GM12874 (cell line): Measurements from ENCODE around the gene HEATR1.

Source experiments
- CTCF ChIP-seq: IDR thresholded peaks from 2 replicates; pipeline ENCODE4 v1.5.1; 2011; ENCODE audit warnings: low read depth, mild to moderate bottlenecking, control low read depth, low read length, moderate library complexity; ENCODE audit not compliant: insufficient read depth

The HEATR1 gene

GRCh38 chr1:236575523-236575922 is 28.8 kb downstream of the HEATR1 start:
- TF ChIP-seq CTCF: no peak

DNA sequence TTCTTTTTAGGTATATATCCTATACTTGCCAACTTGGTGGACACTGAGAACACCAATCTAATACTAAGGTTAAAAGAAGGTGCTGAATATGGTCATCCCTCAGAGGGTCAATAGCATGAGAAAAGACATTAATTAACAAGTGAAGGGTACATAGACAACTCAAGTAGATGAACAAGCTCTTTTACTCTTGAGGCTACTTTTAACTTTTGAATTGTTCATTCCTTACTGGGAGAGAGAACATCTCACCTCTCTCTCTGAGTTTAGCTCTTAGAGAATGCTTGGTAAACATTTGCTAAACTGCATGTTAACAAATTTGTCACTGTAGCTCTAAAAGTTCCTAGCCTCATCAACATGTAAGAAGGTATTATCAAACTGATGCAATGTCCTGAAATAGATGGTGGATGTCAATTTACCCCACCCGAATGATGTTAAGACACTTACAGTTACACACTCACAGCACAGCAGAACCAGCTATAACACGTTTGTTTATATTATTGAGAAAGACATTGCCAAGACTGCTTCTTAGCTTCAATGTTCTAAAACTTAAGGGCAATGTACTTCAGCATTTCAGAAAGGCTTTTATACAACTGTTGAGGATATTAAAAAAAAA is 35.9 kb downstream of the HEATR1 start:
- TF ChIP-seq CTCF: no peak

GRCh38 chr1:236565530-236565929 is 38.8 kb downstream of the HEATR1 start:
- TF ChIP-seq CTCF: no peak

- TF ChIP-seq CTCF: no peak
These were observed 42.3 kb downstream of the HEATR1 start for GRCh38 chr1:236561976-236562375.

- TF ChIP-seq CTCF: no peak
These were observed 44.0 kb downstream of the HEATR1 start for GRCh38 chr1:236560213-236560771.

GRCh38 chr1:236558846-236559245 is 45.5 kb downstream of the HEATR1 start:
- no peak for TF ChIP-seq CTCF

GRCh38 chr1:236558081-236558480 is 46.2 kb downstream of the HEATR1 start:
- no peak for TF ChIP-seq CTCF
